GM12874 (cell line): ENCODE measurements around the gene OBSL1.

ENCODE experiments used
- CTCF ChIP-seq: IDR thresholded peaks from 2 replicates; pipeline ENCODE4 v1.5.1; 2011; ENCODE audit warnings: low read depth, mild to moderate bottlenecking, control low read depth, low read length, moderate library complexity; ENCODE audit not compliant: insufficient read depth

The OBSL1 gene

GRCh38 chr2:219562049-219563020 is 9.0 kb downstream of the OBSL1 start:
- TF ChIP-seq CTCF = no peak

- TF ChIP-seq CTCF = no peak
These were observed 9.9 kb downstream of the OBSL1 start for GRCh38 chr2:219561179-219562048.

GRCh38 chr2:219560893-219561178 is 10.5 kb downstream of the OBSL1 start:
- no peak for TF ChIP-seq CTCF

GRCh38 chr2:219560037-219560892 is 11.1 kb downstream of the OBSL1 start:
- TF ChIP-seq CTCF = peak; percentile 77

GRCh38 chr2:219559156-219559915 is 12.0 kb downstream of the OBSL1 start:
- no peak for TF ChIP-seq CTCF

GRCh38 chr2:219557791-219558785 is 13.3 kb downstream of the OBSL1 start:
- TF ChIP-seq CTCF = no peak
